ENCODE measurements around the gene OPN5.

GRCh38 chr6:47767102-47767501 lies 14.7 kb upstream of the OPN5 start:
- TF ChIP-seq POLR2AphosphoS5 (IDR thresholded peaks at IDR 0.05) (no peak), CTCF (IDR thresholded peaks at IDR 0.05) (no peak), POLR2A (IDR thresholded peaks at IDR 0.05; ENCODE audit: low read depth) (no peak)

Measured in esophagus muscularis mucosa (tissue), 3 donors.